Cardiac muscle cell (in vitro differentiated cells and primary cell): Measurements from ENCODE around the gene TPSB2. TPM values are rescaled to one million over a fixed set of nuclear protein-coding genes. Genes with fewer than 3 reads are reported as not detected.
"Not testable (repeated sequence)": the region's sequence is repeated elsewhere in the genome, so short reads cannot be mapped to it uniquely, and the experiment has no call there.

ENCODE experiments used
- DNase-seq, 2 donors: peaks; one replicate each; pipeline versions ENCODE4 v3.0.0 to v3.0.0-alpha.2; 2010 to 2017; ENCODE audit warnings: low read depth in 1 of 2, low spot score in 1 of 2
- H3K27ac ChIP-seq: fragments of 200-600 bp; sonication (generic); 2 replicates; pipeline ENCODE4 v1.5.1; 2016
- H3K27me3 ChIP-seq: fragments of 200-600 bp; sonication (generic); 2 replicates; pipeline ENCODE4 v1.6.0; 2016; ENCODE audit warnings: control low read depth
- H3K36me3 ChIP-seq: fragments of 200-600 bp; sonication (generic); 2 replicates; pipeline ENCODE4 v1.5.1; 2016; ENCODE audit warnings: control low read depth
- H3K4me1 ChIP-seq: fragments of 200-600 bp; sonication (generic); 2 replicates; pipeline ENCODE4 v1.8.1; 2017; ENCODE audit warnings: low read depth, mild to moderate bottlenecking, mixed run types
- H3K4me3 ChIP-seq: fragments of 200-600 bp; sonication (generic); 2 replicates; pipeline ENCODE4 v1.5.1; 2016; ENCODE audit warnings: mild to moderate bottlenecking
- H3K9me3 ChIP-seq: fragments of 200-600 bp; sonication (generic); 2 replicates; pipeline ENCODE4 v1.5.1; 2017; ENCODE audit warnings: low read depth, mild to moderate bottlenecking, control low read depth
- CTCF ChIP-seq: IDR thresholded peaks from 2 replicates; pipeline ENCODE4 v1.5.1; 2012; ENCODE audit warnings: low read depth, mild to moderate bottlenecking, low read length
- polyA plus RNA-seq: library from polyadenylated mRNA; unstranded; fragments of >200 nt; fragmentation: Nextera tagmentation; extraction: Ambion mirVana; gene quantifications from 2 replicates; pipeline ENCODE4 v1.2.1, GENCODE V29; 2016
- total RNA-seq: library from RNA; depleted of rRNA; stranded (reverse); fragments of >200 nt; gene quantifications from 2 replicates; pipeline ENCODE4 v1.2.3, GENCODE V29; 2016

TPSB2 gene
- total RNA-seq (not detected in 2 replicates), polyA plus RNA-seq (not detected in 2 replicates)

DNA sequence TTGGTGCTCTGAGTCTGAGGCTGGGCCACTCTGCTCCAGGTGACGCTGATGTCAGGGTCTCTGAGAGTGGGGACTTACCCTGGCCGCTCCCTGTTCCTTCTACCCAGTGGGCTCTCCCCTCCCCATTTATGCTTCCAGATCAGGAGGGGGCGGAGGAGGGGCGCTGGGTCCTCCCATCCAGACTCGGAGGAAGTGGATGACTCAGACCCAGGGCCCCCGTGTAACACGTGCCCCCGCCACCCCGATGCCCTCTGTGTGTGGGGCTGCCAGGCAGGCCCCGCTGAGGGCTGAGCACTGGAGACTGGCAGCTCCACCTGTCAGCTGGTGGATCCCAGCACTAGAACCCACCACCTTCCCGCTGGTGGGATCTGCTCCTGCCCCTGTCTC is at the start of gene TPSB2:
TPSB2 (minus strand) TSS at position 101 of the 387 bp plus-strand sequence. CDS start 233 bp downstream, outside the sequence.
- not testable (repeated sequence) for H3K27me3 ChIP-seq, H3K4me1 ChIP-seq, H3K36me3 ChIP-seq, H3K4me3 ChIP-seq, DNase-seq, H3K27ac ChIP-seq, H3K9me3 ChIP-seq

DNA sequence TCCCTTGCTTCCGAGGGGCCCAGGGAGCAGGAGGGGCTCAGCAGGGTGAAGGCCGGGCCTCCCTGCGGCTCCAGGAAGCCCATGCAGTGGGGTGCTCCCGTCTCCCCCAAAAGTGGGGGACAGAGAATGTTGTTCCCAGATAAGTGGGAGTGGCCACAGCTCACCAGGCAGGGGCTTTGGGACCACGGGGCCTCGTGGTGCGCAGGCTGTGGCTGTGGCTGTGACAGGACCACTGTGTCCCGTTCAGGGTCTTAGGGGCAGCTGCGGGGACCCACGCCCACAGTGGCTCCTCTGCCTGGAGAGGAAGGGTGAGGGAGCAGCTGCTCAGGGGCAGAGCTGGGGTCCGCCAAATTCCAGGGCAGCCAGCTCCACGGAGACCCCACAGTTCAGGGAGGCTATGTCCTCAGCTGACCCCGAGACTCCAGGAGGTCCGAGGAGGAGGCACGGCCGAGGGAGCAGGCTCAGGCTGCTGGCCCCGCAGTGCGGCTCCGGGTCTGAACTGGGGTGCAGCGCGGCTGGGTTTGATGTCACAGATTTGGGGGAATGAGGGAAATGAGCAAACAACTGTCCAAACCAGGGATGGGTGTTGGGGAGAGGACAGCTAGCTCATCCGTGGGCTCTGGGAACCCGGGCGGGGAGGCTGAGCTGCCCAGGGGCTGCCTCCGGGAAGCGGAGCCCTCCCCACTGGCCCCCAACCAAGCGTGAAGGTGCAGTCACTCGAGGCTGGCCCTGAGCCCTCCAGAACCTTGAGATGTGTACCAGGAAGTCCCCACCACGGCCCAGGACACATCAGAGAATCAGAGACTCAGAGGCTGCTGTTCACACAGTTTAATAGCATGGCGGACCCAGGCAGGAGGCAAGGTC is 49.3 kb upstream of the TPSB2 start:
- H3K27me3 ChIP-seq = no peaks in the 10 kb centered on the region
- no peaks in the 10 kb centered on the region for H3K9me3 ChIP-seq
- no peaks in the 10 kb centered on the region for H3K36me3 ChIP-seq
- TF ChIP-seq CTCF = no peak
- no peak for DNase-seq
- H3K4me3 ChIP-seq = no peak overlapping the region
- no peaks in the 10 kb centered on the region for H3K4me1 ChIP-seq
- no peak overlapping the region for H3K27ac ChIP-seq

- no peak overlapping the region for H3K4me3 ChIP-seq
- H3K4me1 ChIP-seq = no peaks in the 10 kb centered on the region
- no peaks in the 10 kb centered on the region for H3K27me3 ChIP-seq
- H3K27ac ChIP-seq = no peak overlapping the region
- TF ChIP-seq CTCF = no peak
- H3K36me3 ChIP-seq = no peaks in the 10 kb centered on the region
- H3K9me3 ChIP-seq = no peaks in the 10 kb centered on the region
- DNase-seq = no peak
Measured at GRCh38 chr16:1278477-1278876, 48.5 kb upstream of the TPSB2 start.

DNA sequence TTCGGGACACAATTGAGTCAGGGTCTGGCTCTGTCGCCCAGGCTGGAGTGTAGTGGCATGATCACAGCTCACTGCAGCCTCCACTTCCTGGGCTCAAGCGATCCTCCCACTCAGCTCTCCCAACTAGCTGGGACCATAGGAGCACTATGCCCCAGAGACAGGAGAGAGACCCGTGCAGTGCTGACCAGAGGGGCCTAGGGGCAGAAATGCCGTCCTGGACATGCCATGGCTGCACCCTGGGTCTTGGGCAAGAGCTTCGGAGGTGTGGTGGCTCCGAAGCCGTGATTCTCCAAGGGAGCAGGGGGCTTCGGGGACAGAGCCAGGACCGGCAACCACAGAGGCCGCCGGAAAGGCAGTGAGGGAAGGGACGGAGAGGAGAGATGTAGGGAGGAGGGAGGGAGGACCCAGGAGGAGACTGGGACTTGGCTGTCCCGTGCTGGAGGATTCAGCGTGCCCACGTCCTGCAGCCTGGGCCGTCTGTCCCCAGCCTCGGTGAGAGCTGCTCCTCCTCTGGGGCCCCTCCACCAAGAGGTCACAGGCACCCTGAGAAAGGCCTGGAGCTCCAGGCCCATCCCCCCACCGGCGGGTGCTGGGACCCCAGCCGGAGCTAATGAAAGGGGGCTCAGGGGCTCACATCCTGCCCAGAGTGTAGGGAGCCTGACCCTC is 47.8 kb upstream of the TPSB2 start:
- Histone ChIP-seq H3K4me1 (no peaks in the 10 kb centered on the region), H3K36me3 (no peaks in the 10 kb centered on the region), H3K9me3 (no peaks in the 10 kb centered on the region), H3K4me3 (no peak overlapping the region), H3K27ac (no peak overlapping the region), H3K27me3 (peaks cover 3% of the 10 kb centered on the region)
- DNase-seq = no peak
- no peak for TF ChIP-seq CTCF

- H3K9me3 ChIP-seq = no peaks in the 10 kb centered on the region
- H3K4me3 ChIP-seq = no peak overlapping the region
- no peaks in the 10 kb centered on the region for H3K36me3 ChIP-seq
- TF ChIP-seq CTCF = no peak
- H3K27ac ChIP-seq = no peak overlapping the region
- DNase-seq = no peak
- H3K27me3 ChIP-seq = peaks cover 3% of the 10 kb centered on the region
- H3K4me1 ChIP-seq = no peaks in the 10 kb centered on the region
Measured at GRCh38 chr16:1277151-1277598, 47.2 kb upstream of the TPSB2 start.

GRCh38 chr16:1276580-1276878 is 46.5 kb upstream of the TPSB2 start:
- no peak for DNase-seq
- H3K27ac ChIP-seq = no peak overlapping the region
- peaks cover 3% of the 10 kb centered on the region for H3K27me3 ChIP-seq
- no peak for TF ChIP-seq CTCF
- no peak overlapping the region for H3K4me3 ChIP-seq
- H3K4me1 ChIP-seq = no peaks in the 10 kb centered on the region
- no peaks in the 10 kb centered on the region for H3K36me3 ChIP-seq
- H3K9me3 ChIP-seq = no peaks in the 10 kb centered on the region
